ENCODE measurements around the gene SMAD6.

- TF ChIP-seq CTCF (IDR thresholded peaks at IDR 0.05) (no peak), POLR2A (IDR thresholded peaks at IDR 0.05) (no peak)
Measured at GRCh38 chr15:66734961-66735908, 33.2 kb downstream of the SMAD6 start.
